H1 (cell line): Measurements from ENCODE around the gene ADCY5. TPM values are rescaled to one million over a fixed set of nuclear protein-coding genes. Genes with fewer than 3 reads are reported as not detected.

Source experiments
- CTBP2 ChIP-seq: IDR thresholded peaks from 2 replicates; pipeline ENCODE4 v1.7.0; 2011; ENCODE audit warnings: borderline replicate concordance, mild to moderate bottlenecking, moderate library complexity, mixed read lengths, low read length; ENCODE audit not compliant: insufficient read depth, insufficient read length
- EZH2 ChIP-seq: fragments of 200-600 bp; sonication (generic); IDR thresholded peaks from 2 replicates; pipeline ENCODE4 v1.7.1; 2012; ENCODE audit warnings: low read depth, mild to moderate bottlenecking, moderate library complexity, low read length, inconsistent platforms; ENCODE audit not compliant: severe bottlenecking
- JUND ChIP-seq: IDR thresholded peaks from 2 replicates; pipeline ENCODE4 v1.6.1; 2011; ENCODE audit warnings: mild to moderate bottlenecking, improper control_type of control experiment, low read length
- MAFK ChIP-seq: IDR thresholded peaks from 2 replicates; pipeline ENCODE4 v1.6.1; 2012; ENCODE audit warnings: low read depth, mild to moderate bottlenecking, improper control_type of control experiment, low read length
- PHF8 ChIP-seq: fragments of 200-600 bp; sonication (generic); conservative IDR thresholded peaks from 2 replicates; pipeline ENCODE4 v1.7.1; 2012; ENCODE audit warnings: low read depth, mild to moderate bottlenecking, inconsistent platforms, low read length, moderate library complexity
- polyA plus RNA-seq, 7 experiments: library from polyadenylated mRNA; depleted of rRNA in 3 of 7; stranded (reverse) in 5 of 7; unstranded in 2 of 7; fragments of >200 nt in 5 of 7; fragments of 200-250 nt in 2 of 7; gene quantifications; 1 replicate in 5 of 7; 2 replicates in 1 of 7; 4 replicates in 1 of 7; pipeline versions ENCODE4 v1.2.1 to v1.2.3, GENCODE V29; 2011 to 2013; ENCODE audit warnings: missing spikeins in 2 of 7, mixed read lengths in 2 of 7
- total RNA-seq: library from RNA; stranded (reverse); fragmentation: NEBNext Ultra II Directional; extraction: Animal tissue kit (Norgen Biotek cat#: 25700); gene quantifications from 2 replicates; pipeline ENCODE4 v1.2.1, GENCODE V29; 2021

ADCY5 gene
- total and polyA plus RNA-seq, 2 of the 8 experiments (the other 6 are each of a cell fraction or from before 2014, with no cell fraction given), result 18.9 to 40.8 TPM

- TF ChIP-seq PHF8 (no peak), EZH2 (no peak), MAFK (no peak), CTBP2 (no peak), JUND (no peak)
Measured at GRCh38 chr3:123310741-123311140, 138.1 kb downstream of the ADCY5 start (continued).
